GM19099 (cell line): ENCODE results near the gene ELP5.

ENCODE experiments used
- POLR2A ChIP-seq: IDR thresholded peaks from 3 replicates; pipeline ENCODE4 v1.6.1; 2011; ENCODE audit warnings: low read depth; ENCODE audit not compliant: insufficient read length; ENCODE audit errors: extremely low read depth

The ELP5 gene

DNA sequence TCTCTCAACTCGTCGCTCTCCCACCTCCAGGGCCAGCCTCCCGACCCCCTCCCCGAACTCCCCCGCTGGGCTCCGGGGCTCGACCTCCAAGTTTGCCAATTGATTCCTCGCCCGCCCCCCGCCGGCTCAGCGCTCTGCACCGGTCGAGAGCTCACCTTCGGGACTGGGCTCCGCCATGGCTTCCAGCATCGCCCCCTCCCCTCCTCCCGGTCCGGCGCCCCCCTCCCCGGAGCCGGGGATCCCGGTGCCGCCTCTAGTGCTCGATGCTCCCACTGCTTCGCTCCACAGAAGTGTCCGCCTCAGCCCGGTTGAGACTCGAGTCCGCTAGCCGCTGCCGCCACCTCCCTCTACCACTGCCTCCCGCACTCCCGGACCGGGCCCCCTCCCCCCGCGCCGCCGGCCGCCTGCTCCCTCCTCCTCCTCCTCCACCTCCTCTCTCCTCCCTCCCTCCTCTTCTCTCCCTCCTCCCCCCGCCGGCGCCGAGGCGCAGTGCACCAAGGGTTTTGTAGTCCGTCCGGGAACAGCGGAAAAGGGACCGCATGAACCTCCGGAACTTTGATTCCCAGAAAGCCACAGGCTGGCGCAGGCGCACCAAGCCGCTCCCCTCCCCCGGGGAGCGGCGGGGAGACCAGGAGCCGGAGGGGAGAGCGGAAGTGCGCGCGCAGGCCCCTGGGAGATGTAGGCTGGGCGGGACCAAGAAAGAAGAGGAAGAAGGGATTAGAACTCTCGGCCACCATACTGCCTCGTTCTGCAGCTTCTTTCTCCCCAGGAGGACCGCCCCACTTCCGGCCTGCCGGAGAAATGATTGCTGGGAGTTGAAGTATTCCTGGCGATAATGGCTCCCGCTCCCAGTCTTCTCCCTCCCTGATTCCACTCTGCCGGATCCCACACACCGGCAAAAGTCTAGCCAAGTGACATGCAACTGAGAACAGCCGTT, 12.7 kb upstream of the ELP5 start, which contains the start of gene PHF23:
Gene PHF23 (minus strand): TSS at position 367 of the 937 bp plus-strand sequence. CDS start 178 bp downstream, at position 189.
- TF ChIP-seq POLR2A, result peak; percentile 43

DNA sequence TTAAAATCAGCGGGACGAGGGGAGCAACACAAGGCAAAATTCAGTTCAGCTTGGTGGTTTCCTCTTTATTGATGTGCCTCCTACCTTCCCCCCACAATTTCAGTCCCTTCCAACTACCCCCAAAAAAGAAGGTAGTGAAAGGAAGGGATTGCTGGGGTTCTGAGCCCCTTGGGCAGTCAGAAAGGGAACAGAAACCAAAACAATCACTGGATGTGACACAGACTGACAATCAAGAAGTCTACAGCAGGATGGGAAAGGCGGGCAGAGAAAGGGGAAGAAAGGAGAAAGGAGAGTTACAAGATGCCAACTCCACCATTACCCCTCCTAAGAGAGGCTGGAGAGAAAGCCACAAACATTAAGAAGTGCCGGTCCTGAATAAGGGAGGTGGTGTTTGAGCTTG, 11.6 kb upstream of the ELP5 start:
- TF ChIP-seq POLR2A, result no peak

DNA sequence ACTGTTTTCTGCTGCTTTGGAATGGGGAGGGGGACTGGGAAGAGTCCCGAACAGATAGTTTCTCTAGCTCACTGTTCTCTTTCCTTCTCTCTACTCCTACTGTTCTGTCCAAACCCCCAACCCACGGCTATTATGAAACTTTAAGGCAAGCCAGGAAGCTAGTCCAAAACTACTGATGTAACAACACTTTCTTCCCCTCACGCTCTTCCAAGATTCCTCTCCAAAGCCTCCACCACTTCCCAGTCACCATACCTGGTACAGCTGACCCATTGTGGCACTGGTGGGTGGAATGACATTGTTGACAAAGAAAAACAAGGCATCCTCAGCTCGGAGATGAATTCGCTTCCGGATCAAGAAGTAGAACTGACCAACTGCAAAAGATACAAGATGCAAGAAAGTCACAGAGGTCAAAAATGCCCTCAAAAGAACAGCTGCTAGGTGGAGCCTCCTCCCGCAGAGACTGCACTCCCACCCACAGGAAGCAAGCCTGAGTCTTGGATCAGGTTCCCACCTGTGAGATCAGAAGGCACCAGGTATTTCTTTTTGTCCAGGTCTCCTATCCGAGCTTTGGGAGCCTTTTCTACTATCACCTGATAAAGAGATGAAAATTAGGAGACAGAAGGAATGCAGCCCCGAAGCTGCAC, 10.8 kb upstream of the ELP5 start:
- TF ChIP-seq POLR2A, result no peak

DNA sequence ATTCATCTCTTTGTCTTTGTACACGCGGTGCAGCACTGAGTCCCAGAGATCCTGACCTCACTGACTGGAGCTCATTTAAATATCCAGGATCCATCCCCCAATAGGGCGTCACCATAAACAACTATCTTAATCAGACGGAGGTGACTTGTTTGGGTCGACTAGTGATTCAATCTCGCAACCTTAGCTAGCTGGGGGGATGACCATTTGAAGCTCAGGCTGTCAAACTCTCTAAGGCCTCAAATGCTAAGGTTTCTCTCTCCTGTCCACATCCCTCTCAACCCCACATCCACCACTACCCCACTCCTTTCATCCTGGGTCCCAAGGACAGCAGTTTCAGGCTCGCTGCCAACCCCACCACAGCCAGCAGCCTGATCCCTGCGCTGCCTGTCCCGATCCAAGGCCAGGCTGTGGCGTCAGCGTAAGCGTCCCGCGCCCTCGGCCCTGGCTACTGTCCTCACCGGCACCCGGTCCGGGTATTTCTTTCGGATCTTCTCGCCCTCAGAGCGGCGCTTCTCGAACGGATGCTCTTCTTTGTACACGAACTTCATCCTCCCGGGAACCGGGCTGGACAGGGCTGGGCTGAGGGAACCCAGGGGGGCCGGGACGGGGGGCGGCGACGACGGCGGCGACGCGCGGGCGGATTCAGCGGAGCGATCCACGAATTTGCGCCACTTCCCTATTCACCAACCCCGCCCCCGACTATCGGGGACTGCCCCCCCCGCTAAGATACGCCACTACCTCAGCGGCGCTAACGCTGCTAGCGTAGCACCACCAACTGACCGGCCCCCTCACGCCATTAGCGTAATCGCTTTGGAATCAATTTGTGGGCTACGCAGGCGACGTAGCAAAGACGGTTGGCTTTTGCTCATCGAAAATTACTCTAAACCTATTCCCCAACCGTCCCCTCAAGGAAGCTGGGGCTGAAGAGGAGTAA, 10.0 kb upstream of the ELP5 start, which contains the start of gene GABARAP:
Gene GABARAP (minus strand): TSS at position 667 of the 934 bp plus-strand sequence. CDS start 119 bp downstream, at position 548.
- peak; percentile 37 for TF ChIP-seq POLR2A

DNA sequence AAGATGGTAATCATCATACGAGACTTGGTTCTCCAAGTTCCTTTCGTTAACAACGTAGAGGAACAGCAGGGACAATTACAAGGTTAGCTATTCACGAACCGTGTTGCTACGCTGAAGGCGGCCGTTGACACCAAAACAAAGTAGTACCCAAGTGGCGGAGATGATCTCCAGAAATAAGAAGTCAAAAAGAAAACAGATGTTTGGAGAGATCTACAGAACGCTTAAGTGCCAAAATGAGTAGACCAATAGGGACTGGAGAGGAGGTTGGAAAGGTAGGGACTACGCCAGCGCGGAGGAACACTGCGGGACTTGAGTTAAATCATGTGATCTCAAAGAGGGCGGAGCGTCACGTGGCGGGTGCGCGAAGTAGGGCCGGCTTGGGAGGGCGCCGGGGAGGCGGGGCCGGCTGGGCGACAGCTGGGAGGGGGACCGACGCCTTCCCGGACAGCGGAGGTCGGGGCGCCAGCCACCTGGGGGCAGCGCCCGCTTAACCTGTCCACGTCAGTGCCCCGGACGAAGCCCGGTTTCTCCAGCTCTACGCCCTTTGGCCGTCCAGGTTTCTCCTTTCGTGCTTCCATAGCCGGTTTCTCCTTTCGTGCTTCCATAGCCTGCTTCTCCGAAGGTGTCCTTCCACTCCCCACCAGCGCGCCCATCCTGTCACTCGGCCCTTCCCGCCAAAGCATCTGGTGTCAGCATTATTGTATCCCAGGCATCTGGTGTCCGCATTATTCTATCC, 9.1 kb upstream of the ELP5 start:
- TF ChIP-seq POLR2A, result peak; percentile 40

DNA sequence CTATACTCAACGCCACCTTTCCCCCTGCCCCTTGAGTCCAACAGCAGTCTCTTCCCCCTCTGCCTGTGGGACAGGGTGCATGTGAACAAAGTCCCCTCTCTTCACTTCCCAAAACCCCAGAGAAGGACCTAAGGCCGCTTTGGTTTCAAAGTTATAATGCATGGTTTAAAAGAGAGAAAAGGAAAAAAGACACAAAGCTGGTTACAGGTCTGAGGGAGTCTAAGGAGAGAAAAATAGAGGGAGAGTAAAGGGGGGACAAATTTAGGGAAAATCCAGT, 8.6 kb upstream of the ELP5 start:
- no peak for TF ChIP-seq POLR2A

DNA sequence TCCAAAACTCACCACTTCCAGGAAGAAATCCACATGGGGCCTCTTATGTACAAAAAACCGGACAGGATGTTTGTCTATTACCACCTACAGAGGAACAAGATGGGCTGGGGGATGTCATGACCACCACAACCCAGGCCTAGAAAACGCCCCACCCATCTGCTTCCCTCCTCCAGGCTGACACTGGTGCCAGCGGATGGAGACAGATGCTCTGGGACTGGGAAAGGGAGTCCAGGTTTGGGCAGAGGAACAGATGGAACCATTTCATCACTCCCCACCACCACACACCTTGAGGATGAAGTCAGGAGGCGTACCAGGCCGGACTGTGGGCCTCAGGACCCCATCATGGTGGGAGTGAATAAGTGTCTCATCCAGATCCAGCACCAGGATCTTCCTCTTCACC, 5.2 kb upstream of the ELP5 start:
- TF ChIP-seq POLR2A, result no peak

DNA sequence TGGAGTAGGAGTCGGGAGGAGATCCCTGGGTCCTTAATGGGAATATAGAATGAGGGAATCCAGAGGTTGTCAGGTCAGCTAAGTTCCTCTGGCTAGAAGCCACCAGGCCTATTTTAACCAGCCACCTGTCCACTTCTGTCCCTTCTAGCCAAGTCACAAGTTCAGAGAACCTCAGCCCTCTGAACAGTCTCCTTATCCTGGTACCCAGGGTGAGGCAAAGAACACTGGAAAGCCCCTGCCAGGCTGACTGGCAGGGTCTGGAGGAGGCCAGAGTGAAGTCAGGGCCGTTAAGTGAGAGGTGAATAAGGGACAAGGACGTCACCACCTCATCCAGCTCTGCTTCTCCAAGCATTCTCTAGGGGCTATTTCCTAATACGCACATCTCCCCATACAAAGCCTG, 3.2 kb upstream of the ELP5 start:
- no peak for TF ChIP-seq POLR2A

DNA sequence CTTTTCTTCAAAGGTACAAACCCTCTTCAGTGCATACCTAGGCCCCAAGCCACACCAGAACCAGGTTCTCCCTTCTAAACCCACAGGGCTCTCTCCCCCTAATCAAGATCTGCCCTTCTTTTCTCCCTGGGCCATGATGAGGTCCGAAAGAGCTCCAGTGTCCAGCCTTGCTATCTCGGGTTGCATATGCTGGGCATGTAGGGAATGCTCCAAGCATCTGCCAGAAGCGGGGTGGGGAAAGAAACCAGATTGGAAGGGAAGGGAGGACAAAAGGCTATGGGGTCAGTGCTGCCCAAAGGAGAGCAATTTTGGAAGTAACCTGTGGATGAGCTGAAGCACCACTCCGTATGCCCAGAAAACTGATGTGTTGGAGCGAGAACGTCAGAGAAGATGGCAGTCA, 2.8 kb upstream of the ELP5 start:
- TF ChIP-seq POLR2A, result no peak

DNA sequence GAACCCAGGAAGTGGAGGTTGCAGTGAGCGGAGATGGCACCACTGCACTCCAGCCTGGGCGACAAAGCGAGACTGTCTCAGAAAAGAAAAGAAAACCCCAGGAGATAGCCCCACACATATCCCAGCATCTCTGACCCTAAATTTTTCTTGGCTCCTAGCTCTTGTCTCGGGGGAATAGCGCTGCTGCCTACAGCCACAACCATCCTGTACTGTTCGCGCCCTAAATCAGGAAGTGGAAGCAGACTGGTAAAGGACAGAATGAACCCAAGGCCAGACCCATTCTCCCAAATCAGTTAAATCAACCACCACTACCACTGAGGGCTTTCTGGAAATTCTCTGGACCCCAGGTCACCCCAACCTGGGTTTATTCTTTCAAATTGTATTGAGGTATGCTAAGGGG, 2.2 kb upstream of the ELP5 start:
- TF ChIP-seq POLR2A, result no peak

DNA sequence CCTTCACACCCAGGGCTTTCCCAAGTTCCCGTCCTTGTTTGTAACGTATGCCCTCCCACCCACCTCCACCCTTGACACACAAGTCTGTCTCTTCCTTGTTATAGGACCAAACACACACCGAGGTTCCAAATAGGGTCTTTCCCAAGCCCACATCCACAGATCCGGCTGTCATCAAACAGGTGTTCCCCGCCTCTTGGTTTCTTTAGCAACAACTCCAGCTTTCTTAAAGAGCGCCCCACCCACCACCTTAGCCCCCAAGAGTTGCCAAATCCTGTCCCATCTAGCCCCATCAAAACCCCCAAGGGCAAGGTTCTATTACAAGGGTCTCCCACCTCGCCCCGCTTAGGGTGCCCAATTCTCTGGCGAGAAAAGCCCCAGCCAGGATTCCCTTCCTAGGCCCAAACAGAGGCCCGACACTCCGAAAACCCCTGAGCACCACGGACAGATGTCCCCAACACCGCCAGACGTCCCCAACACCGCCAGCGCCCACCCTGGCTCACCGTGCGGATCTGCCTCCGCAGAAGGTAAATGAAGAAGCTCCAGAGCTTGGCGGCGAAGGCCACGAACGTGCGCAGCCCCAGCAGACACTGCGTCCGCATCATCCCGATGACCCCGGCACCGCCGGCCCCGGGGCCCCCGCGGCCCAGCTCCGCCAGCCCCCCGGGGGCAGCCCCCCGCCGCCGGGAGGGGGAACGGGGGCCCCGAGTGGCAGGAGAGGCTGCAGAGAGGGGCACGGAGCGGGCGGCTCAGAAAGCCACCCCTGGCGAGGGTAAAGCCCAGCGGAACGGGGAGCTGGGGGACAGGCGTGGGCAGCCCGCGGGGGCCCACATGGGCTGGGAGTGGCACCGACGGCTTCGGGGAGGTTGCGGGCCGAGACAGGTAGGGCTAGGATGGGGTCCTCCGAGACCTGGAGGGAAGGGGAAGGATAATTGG, 1.1 kb upstream of the ELP5 start:
- no peak for TF ChIP-seq POLR2A

DNA sequence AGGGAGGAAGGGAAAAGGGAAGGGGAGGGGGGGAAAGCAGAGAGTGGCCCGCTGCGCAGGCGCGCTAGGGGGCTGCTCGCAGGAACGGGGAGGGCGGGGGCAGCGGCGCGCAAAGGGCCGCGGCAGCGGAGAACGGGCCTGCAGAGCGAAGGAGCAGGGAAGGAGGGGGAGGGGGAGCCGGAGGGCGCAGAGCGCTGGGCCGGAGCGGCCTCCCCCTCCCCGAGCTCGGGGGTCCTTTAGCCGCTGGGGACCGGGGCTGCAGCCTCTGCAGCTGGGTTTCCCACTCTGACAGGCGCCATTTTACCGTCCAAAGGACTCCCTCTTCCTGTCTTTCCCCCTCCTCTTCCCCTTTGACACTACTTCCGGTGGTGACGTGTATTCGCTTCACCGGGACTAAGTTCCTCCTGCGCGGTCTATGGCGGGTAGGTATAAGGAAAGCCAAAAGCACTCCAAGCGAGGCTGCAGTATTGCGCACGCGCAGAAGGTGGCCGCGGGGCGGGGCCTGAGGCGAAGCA, 297 bp upstream of the ELP5 start, which contains the start of gene CTDNEP1:
Gene CTDNEP1 (minus strand): TSS at position 74 of the 515 bp plus-strand sequence. CDS start 438 bp downstream, outside the sequence.
- peak; percentile 72 for TF ChIP-seq POLR2A

DNA sequence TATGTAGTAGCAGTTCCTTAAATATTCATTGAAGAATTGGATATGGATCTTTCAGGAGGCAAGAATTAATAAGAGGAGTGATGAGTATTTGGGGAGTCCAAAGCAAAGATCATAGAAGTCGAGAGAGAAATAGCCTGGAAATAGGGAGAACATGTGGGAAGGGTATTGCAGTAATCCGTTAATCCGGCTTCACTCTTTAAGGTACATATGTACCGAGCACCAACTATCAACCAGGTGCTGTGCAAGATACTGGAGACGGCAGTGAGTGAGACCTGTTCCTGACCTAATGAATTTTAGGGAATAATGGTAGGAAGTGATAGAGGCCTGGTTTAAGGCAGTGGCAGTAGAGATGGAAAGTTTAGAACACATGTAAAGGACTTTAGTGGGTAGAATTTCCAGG, 1.1 kb downstream of the ELP5 start:
- TF ChIP-seq POLR2A, result no peak
